Neural crest cell (in vitro differentiated cells): ENCODE measurements around the gene ARHGEF17. TPM values are rescaled to one million over a fixed set of nuclear protein-coding genes. Genes with fewer than 3 reads are reported as not detected.

Experiments
- DNase-seq: peaks from one replicate; pipeline ENCODE4 v3.0.0; 2021; ENCODE audit warnings: low read depth, mixed read lengths, low spot score
- H3K27ac Mint-ChIP-seq: one replicate; pipeline ENCODE4 v1.8.0; 2021; ENCODE audit warnings: mild to moderate bottlenecking, mixed read lengths; ENCODE audit not compliant: unreplicated experiment
- H3K27me3 Mint-ChIP-seq: 2 replicates; pipeline ENCODE4 v1.8.0; 2021; ENCODE audit warnings: low read depth, mild to moderate bottlenecking, mixed read lengths
- H3K36me3 Mint-ChIP-seq: 2 replicates; pipeline ENCODE4 v1.8.0; 2021; ENCODE audit warnings: low read depth, mild to moderate bottlenecking, mixed read lengths
- H3K4me1 Mint-ChIP-seq: 2 replicates; pipeline ENCODE4 v1.8.0; 2021; ENCODE audit warnings: mixed read lengths
- H3K4me3 Mint-ChIP-seq: one replicate; pipeline ENCODE4 v1.8.0; 2021; ENCODE audit warnings: mild to moderate bottlenecking, mixed read lengths
- H3K9me3 Mint-ChIP-seq: 2 replicates; pipeline ENCODE4 v1.8.0; 2021; ENCODE audit warnings: mixed read lengths
- CTCF ChIP-seq: fragments of 200-600 bp; sonication (generic); conservative IDR thresholded peaks from 2 replicates; pipeline ENCODE4 v1.5.0; 2021; ENCODE audit warnings: antibody characterized with exemption, mild to moderate bottlenecking
- total RNA-seq: library from RNA; stranded (reverse); gene quantifications from 2 replicates; pipeline ENCODE4 v1.2.1, GENCODE V29; 2021

ARHGEF17 gene
- total RNA-seq, 1 donor from 2014 or later: 55.7 TPM

GRCh38 chr11:73330569-73331093 lies 22.6 kb downstream of the ARHGEF17 start:
- H3K9me3 Mint-ChIP-seq: no peaks in the 10 kb centered on the region
- H3K36me3 Mint-ChIP-seq: no peaks in the 10 kb centered on the region
- H3K27ac Mint-ChIP-seq: peak overlapping the region; percentile 84
- peak; percentile 49 for TF ChIP-seq CTCF
- peak overlapping the region; percentile 78 for H3K4me3 Mint-ChIP-seq
- no peaks in the 10 kb centered on the region for H3K27me3 Mint-ChIP-seq
- peaks cover 86% of the 10 kb centered on the region for H3K4me1 Mint-ChIP-seq
- no peak for DNase-seq

DNA sequence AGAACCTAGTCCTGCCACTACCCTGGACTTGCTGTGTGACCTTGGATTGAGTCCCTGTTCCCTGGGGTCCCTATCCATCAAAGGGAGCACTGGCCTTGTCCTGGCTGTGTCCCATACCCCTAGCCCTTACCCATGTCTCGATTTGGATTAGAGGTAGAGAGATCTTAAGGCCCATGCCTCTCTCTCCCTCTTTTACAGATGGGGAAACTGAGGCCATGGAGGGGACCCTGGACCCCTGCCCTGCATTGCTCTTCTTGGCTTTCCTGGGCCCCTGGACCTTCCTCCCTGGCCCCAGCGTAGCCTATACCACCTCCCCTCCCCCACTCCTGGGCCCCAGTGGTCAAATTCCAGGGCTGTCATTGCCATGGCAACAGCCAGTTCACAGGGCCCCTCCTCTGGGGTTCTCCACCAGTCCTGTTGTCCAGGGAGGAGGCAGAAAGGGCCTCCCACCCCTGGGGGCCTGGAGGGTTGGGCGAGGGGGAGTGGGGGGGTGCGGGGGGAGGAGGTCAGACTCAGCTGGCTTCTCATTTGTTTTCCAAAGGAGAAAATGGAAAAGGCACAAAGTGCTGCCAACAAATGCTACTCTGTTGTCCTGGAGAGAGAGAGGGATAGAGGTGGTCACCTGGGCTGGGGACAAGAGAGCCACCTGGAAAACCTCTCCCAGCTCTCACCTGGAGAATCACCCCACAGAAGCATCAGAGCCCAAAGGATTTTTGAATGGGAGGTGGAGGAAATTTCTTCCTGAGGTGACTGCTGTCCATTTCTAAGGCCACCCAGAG lies 23.3 kb downstream of the ARHGEF17 start:
- TF ChIP-seq CTCF: no peak
- DNase-seq: peak; percentile 73
- H3K4me3 Mint-ChIP-seq: peak overlapping the region; percentile 70
- H3K36me3 Mint-ChIP-seq: no peaks in the 10 kb centered on the region
- no peaks in the 10 kb centered on the region for H3K27me3 Mint-ChIP-seq
- H3K27ac Mint-ChIP-seq: peak overlapping the region; percentile 90
- no peaks in the 10 kb centered on the region for H3K9me3 Mint-ChIP-seq
- peaks cover 90% of the 10 kb centered on the region for H3K4me1 Mint-ChIP-seq

- TF ChIP-seq CTCF: no peak
- Mint-ChIP-seq H3K9me3 (no peaks in the 10 kb centered on the region), H3K4me1 (peaks cover 77% of the 10 kb centered on the region), H3K27me3 (no peaks in the 10 kb centered on the region), H3K27ac (no peak overlapping the region), H3K4me3 (peak overlapping the region; percentile 31), H3K36me3 (no peaks in the 10 kb centered on the region)
- DNase-seq: no peak
Measured at GRCh38 chr11:73333173-73333572, 25.1 kb downstream of the ARHGEF17 start.

DNA sequence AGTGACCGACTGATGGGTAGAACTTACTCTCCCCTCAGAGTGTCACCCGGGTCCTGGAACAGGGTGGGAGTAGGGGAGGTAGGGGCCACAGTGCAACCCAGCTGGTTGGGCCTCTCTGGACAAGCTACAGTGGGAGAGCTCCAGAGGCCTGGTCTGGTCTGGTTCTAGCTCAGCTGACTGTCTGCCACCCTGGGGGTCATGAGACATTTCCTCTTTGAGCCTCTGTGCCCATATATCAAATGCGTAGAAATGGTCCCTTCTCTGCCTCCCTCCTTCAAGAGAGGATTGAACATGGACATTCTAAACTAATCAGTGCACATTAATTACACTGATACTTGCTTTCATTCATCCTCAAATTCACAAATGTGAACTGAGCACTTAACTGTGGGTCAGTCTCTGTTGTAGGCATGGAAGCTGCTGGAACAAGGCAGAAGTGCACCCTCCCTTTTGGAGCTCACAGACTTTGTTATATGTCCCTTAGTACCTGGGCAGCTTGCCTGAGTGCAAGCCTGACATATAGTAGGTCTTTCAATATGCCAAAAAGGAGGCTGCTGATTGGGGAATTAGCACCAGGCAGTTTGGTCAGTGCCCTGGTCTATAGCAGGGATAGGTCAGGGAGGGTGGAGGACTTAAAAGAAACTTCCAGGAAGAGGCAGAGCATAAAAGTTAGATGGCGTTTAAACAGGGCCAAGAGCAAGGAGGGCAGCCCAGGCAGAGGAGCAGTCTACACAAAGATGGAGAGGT lies 25.7 kb downstream of the ARHGEF17 start:
- H3K27ac Mint-ChIP-seq: no peak overlapping the region
- no peaks in the 10 kb centered on the region for H3K27me3 Mint-ChIP-seq
- peak overlapping the region; percentile 70 for H3K4me3 Mint-ChIP-seq
- H3K9me3 Mint-ChIP-seq: no peaks in the 10 kb centered on the region
- no peaks in the 10 kb centered on the region for H3K36me3 Mint-ChIP-seq
- DNase-seq: no peak
- H3K4me1 Mint-ChIP-seq: peaks cover 71% of the 10 kb centered on the region
- TF ChIP-seq CTCF: no peak

- Mint-ChIP-seq H3K4me1 (peaks cover 64% of the 10 kb centered on the region), H3K9me3 (no peaks in the 10 kb centered on the region), H3K27ac (peak overlapping the region; percentile 96), H3K27me3 (no peaks in the 10 kb centered on the region), H3K4me3 (peak overlapping the region; percentile 70), H3K36me3 (no peaks in the 10 kb centered on the region)
- no peak for DNase-seq
- TF ChIP-seq CTCF: no peak
Measured at GRCh38 chr11:73334384-73335203, 26.5 kb downstream of the ARHGEF17 start.
